ENCODE results near the gene UBLCP1. TPM values are rescaled to one million over a fixed set of nuclear protein-coding genes. Genes with fewer than 3 reads are reported as not detected.
"Not testable (repeated sequence)": the region's sequence is repeated elsewhere in the genome, so short reads cannot be mapped to it uniquely, and the experiment has no call there.

The UBLCP1 gene
- total RNA-seq, 1 donor from 2014 or later, result 5.9 TPM

DNA sequence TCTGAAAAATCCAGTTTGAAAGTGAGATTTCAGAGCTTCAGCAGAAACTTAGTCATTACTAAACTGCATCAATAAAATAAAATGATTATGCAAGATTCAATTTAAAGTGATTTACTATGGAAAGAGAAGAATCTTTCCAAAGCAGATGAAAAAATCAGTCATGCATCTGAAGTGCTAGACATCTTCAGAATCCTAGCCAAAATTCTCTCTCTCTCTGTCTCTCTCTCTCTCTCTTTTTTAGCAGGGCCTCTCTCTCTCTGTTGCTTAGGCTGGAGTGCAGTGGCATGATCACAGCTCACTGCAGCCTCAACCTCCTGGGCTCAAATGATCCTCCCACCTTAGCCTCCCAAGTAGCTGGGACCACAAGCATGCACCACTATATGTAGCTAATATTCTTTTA lies 18.2 kb upstream of the UBLCP1 start:
- DNase-seq (ENCODE audit: low spot score) (no peak), ATAC-seq (no peak)

DNA sequence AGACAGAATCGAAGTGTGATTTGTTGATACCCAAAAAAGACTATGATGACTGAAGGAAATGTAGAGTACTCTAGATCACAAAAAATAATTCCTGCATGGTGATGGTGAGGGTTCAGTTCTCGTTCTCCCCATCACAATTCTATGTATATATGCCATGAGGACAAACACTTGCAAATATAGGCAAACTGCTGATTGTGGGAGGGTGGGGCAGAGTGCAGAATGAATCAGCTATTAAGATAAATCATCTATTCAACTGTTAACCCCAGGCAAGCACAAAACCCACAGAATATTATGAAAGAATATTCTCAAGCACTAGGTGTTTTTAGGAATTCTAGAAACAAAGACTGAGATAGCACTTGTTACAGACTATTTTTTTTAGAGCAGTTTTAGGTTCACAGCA lies 13.9 kb upstream of the UBLCP1 start:
- DNase-seq (ENCODE audit: low spot score), result no peak
- no peak for ATAC-seq

DNA sequence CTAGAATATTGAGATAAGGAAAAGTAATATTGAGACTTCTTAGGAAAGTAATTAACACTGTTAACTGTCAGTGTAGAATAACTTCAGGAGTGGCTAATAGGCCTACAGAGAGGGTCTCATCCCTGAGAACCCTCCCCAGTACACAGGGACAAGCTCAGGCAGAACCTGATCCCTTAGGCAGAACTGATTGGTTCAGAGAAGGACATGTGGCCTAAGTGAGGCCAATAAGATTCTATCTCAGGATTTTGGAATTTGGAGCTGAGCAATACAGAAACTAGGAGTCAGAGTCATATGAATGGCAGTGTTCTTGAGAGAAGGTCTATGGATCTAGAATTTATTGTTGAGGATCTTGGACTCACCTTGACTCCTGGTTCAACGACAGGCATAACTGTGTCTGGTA lies 10.9 kb upstream of the UBLCP1 start:
- no peak for ATAC-seq
- DNase-seq (ENCODE audit: low spot score), result no peak

DNA sequence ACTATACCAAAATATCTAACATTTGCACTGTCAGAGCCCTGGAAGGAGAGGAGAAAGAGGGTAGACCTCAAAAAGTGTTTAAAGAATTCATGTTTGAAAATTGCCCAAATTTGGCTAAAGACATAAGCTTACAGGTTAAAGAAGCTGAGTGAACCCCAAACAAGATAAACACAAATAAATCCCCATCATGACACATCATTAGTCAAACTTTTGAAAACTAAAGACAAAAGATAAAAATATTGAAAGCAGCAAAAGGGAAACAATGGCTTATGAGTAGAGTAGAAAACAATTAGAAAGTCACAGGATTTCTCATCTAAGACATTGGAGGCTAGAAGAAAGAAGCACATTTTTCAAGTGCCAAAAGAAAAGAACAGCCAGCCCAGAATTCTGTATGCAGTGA lies 6.1 kb upstream of the UBLCP1 start:
- no peak for ATAC-seq
- no peak for DNase-seq (ENCODE audit: low spot score)

DNA sequence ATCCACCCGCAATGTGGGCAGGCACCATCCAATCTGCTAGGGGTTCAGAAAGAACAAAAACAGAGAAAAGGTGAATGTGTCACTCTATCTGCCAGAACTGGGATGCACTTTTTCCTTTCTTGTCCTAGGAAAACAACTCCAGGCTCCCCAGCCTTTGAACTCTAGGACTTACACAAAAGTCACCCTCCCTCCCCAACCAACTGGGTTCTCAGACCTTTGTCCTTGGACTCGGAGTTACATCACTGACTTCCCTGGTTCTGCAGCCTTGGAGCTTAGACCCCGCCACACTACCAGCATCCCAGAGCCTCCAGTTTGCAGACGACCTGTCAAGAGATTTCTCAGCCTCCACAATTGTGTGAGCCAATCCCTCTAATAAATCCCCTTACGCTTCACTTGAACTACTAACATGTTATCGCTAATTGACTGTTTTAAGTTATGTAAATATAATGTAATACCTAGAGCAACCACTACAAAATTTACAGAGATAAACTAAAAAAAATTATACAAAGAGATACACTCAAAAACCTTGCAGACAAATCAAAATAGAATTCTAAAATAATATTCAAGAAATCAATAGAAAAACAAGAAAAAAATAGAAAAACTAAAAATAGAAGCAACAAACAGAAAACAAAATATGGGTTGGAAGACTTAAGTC lies 5.3 kb upstream of the UBLCP1 start:
- ATAC-seq, result no peak
- no peak for DNase-seq (ENCODE audit: low spot score)

DNA sequence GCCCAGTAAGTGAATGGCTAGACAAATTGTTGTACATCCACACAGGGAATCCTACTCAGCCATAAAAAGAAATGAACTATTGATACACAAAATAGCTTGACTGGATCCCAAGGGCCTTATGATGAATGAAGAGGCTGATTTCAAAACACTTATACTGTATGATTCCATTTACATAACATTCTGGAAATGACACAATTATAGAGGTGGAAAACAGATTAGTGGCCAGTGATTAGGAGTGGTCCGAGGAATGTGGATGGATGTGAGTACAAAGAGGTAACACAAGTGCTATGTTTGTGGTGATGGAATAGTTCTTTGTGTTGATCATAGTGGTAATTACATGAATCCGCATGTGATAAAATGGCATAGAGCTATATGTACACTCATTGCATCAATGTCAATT lies 4.7 kb upstream of the UBLCP1 start:
- no peak for DNase-seq (ENCODE audit: low spot score)
- no peak for ATAC-seq

DNA sequence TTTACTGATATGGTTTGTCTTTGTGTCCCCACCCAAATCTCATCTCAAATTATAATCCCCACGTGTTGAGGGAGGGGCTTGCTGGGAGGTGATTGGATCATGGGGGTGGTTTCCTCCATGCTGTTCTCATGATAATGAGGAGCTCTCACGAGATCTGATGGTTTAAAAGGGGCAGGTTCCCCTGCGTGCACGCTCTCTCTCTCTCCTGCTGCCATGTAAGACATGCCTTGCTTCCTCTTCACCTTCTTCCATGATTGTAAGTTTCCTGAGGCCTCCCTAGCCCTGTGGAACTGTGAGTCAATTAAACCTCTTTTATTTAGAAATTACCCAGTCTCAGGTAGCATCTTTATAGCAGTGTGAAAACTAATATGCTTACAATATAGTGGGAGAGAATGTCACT lies 2.9 kb upstream of the UBLCP1 start:
- not testable (repeated sequence) for DNase-seq (ENCODE audit: low spot score); ATAC-seq

DNA sequence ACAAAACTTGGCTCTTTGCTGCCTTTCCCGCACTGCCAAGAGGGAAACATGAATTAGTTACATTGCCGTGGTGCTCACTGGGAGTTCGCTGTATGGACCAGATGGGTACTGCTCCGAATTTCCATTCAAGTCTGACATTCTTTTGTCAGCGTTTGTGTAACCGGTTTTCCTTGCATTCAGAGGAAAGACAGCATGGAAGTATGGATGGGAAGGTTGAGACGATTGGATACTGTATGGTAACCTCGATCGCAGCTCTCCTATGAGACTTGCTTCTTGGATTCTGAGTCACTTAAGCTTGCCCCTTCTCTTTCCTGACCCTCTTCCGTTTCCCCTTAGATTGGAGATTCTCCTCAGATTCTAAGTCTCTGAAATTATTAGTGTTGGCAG lies 625 bp upstream of the UBLCP1 start:
- DNase-seq (ENCODE audit: low spot score), result no peak
- no peak for ATAC-seq

DNA sequence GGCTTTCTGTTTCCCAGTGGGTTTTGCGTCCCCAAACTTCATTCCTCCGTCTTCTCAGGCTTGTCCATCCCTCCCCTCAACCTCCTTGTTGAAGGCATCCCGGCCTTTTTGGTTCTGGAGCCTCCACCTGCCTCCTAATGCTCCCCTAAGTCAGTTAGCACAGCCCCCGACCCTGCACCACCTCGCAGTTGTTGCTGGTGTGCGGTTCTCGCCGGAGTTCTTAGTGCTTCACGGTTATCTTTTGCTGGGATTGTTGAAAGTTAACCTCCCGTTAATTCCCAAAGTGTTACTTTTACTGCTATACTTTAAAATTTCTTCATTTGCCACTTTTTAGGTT lies 447 bp downstream of the UBLCP1 start:
- no peak for DNase-seq (ENCODE audit: low spot score)
- ATAC-seq, result peak; percentile 13

DNA sequence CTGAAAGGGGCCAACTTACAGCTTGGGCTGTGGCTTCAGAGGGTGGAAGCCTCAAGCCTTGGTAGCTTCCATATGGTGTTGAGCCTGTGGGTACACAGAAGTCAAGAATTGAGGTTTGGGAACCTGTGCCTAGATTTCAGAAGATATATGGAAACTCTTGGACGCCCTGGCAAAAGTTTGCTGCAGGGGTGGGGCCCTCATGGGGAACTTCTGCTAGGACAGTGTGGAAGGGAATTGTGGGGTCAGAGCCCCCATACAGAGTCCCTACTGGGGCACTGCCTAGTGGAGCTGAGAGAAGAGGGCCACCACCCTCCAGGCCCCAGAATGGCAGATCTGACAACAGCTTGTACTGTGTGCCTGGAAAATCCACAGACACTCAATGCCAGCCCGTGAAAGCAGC lies 3.7 kb downstream of the UBLCP1 start:
- ATAC-seq; DNase-seq (ENCODE audit: low spot score): not testable (repeated sequence)

DNA sequence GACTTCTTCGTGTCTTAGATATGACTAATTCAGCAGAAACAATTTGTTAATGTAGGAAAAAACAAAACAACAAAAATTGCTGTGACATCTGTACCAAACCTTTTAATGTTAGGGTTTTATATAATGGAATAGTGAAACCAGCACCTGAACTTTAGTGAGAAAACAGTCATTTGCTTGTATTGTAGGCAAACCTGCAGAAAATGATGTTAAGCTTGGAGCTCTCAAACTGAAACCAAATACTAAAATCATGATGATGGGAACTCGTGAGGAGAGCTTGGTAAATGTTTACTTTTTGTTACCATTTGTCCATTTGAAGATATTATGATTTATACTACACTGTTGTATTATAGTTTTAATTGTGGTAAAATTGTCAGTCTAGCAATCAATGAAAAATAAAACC lies 6.6 kb downstream of the UBLCP1 start:
- ATAC-seq (no peak), DNase-seq (ENCODE audit: low spot score) (no peak)

DNA sequence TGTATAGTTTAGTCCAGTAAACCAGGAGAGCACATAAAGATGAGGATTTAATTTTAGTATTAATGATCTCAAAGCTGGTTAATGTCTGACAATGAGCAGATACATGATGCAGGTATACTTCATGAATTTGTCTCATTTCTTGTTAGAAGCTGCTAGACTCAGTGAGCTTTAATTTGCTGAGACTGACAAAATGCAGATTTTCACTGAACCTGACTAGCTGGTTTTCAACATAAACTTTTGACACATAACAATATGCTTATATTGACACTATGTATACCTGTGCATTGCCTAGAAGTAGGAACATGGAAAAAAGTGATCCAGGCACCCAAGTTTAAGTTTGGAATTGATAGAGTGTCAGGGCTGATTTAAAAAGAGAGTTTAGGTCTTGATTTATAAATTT lies 10.8 kb downstream of the UBLCP1 start:
- DNase-seq (ENCODE audit: low spot score) (no peak), ATAC-seq (no peak)

DNA sequence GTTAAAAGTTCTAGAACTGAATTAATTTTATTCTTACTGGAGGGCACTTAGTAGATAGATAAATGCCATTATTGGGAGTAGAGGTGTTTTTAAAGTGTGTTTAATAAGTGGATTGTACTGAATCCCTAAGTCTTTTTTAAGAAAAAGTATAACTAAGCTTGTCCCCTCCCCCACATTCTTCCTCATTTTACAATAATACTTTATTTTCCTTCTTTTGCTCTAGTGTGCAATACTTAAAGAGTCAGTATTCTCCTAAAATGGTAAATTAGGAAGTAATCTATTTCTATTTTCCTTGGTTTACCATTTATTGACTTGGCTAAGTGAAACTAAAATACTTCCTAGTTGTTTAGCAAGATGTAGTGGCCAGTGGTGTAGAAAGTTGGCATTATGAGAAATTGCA lies 11.6 kb downstream of the UBLCP1 start:
- ATAC-seq (no peak), DNase-seq (ENCODE audit: low spot score) (no peak)

DNA sequence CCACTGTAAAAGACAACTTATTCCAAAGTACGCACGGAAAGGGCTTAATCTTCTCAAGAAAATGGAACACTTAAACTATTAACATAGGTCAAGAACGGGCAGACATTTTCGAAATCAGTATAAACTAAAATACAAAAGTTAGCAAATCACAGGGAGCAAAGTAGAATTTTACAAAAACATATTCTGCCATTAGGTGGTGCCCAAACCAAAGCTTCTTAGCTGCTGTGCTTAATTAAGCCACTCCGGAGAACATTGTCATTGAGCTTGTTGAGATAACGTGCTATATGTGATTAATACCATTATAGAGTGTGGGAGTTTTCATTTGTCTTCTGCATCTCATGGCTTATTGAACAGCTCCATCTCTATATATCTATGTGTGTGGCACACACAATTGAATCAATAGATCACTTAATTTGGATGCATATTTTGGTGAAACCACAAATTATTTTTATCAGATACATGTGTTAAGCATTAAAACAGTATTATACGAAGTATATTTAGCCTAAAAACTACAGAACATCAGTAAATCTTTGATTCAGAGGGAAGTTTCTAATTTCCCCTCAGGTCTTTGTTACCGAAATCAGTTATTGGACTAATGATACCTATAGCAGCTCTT lies 23.4 kb downstream of the UBLCP1 start:
- peak; percentile 65 for ATAC-seq

DNA sequence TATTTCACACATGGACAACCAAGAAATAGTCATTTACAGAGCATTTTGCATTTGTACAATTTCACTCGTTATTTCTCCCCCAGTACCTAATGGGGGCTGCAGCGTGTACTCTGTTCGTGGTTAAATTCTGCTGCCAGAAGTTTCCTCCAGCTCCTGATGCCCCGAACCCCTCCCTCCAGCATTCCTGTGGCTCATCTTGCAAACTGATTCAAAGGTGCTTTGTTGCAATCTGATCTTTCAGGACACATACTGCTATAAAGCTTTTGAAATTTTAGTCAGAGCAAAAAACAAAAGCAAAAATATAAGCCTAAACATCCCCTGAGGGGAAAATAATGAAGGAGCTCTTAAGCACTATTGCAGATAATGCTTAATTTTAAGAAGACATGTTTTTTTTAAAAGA lies 27.7 kb downstream of the UBLCP1 start:
- no peak for ATAC-seq
- no peak for DNase-seq (ENCODE audit: low spot score)

More for the DNA sequence above, 23.4 kb downstream of the UBLCP1 start:
- DNase-seq (ENCODE audit: low spot score), result no peak

DNA sequence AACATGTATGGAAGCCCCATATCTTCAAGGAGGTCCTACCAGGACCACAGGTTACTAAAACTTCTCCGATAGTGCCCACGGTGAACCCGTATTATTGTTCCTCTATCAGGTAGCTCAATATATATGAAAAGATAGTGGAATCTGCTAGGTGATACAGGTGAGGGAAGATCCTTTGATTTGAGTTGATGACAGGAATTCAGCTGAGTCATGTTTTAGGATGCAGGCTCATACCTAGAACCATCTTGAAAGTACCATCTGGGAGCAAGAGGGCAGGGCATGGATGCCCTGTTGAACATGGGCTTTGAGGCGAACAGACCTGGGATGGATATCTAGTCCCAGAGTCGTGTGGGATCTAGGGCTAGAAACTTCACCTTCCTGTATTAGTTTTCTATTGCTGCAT lies 31.8 kb downstream of the UBLCP1 start:
- ATAC-seq, result no peak
- DNase-seq (ENCODE audit: low spot score), result no peak

DNA sequence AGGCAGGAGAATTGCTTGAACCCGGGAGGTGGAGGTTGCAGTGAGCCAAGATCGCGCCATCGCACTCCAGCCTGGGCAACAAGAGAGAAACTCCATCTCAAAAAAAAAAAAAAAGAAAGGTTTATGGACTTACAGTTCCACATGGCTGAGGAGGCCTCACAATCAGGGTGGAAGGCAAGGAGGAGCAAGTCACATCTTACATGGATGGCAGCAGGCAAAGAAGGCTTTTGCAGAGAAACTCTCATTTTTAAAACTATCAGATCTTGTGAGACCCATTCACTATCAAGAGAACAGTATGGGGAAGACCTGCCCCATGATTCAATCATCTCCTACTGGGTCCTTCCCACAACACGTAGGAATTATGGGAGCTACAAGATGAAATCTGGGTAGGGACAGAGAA lies 34.2 kb downstream of the UBLCP1 start:
- ATAC-seq; DNase-seq (ENCODE audit: low spot score): not testable (repeated sequence)

DNA sequence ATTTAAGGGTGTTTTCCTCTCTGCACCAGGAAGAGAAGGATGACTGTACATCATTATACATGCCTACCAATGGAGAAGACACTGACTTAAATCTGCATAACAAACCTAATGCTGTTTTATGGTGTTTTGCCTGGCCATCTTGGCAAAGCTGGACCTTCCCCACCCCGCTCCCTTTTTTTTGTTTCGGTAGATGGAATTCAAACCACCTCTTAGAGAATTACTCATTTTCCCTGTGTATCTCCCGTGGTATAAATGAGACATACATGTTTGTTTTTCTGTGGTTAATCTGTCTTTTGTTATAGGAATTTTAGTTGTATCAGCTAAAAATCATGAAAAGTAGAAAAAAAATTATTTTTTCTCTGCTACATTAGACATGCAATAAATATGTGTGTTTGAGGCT lies 38.4 kb downstream of the UBLCP1 start:
- no peak for DNase-seq (ENCODE audit: low spot score)
- no peak for ATAC-seq

DNA sequence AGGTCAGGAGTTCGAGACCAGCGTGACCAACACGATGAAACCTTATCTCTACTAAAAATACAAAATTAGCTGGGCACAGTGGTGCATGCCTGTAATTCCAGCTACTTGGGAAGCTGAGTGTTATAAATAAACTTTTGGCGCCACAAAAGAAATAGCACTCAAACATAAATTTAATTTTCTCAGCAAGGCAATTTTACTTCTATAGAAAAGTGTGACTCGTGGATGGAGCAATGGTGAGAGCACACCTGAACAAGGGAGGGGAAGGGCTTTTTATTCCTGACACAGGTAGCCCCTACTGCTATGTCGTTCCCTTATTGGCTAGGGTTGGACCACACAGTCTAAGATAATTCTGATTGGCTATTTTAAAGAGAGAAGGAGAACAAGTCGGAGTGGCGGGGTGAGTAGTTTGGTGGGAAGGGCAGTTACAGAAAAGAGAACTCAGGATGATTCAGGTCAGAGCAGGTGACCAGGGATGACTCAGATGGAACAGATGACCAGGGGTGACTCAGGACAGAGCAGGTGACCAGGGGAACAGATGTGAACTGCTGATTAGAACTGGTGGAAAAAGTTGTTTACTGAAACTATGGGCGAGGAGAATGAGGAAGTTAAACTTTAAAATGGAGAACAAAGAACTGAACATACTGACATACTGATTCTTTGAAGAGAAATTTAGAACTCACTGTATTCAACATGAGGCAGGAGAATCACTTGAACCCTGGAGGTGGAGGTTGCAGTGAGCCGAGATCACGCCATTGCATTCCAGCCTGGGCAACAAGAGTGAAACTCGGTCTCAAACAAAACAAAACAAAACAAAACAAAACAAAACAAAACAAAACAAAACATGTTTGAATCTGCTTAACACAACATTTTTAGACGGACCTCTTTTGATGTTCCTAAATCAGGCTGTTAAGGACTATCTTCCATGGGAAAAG lies 39.1 kb downstream of the UBLCP1 start:
- ATAC-seq; DNase-seq (ENCODE audit: low spot score): not testable (repeated sequence)

DNA sequence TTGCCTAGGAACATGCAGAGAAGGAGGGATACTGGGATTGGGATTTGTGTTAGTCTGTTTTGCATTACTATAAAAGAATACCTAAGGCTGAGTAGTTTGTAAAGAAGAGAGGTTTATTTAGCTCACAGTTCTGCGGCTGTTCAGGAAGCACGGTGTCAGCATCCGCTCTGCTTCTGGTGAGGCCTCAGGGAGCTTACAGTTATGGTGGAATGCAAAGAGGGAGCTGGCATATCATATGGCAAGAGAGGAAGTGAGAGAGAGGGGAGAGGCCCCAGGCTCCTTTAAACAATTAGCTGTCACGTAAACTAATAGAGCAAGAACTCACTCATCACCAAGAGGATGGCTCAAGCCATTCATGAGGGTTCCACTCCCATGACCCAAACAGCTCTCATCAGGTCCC lies 40.2 kb downstream of the UBLCP1 start:
- no peak for ATAC-seq
- DNase-seq (ENCODE audit: low spot score), result no peak

DNA sequence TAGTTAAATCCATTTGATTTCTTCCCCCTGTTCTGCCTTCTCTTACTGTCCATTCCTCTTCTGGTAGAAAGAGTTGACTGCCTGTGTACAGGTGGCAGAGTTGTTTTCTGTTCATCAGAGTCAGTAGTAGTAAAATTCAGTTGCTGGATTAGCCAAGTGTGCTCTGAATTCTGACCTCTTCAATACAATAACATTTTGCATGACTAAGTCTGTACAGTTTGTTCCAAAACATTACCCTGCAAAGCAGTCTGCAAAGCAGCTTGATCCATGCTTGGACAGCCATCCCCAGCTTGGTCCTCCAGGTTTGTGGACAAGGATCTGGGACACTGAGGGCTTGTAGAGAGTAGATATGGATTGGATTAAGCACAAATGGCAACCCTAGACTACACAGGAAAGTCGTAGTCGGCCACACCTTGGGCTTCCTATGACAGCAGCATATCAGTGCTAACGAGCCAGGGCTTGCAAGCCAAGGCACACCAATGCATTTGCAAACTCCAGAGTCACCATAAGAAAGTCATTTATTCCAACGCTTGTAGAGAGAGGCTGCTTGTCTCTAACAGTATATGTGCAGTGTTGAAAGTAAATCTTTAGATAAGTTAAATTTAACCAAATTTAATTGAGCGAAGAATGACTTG lies 42.0 kb downstream of the UBLCP1 start:
- DNase-seq (ENCODE audit: low spot score) (no peak), ATAC-seq (no peak)
